Astrocyte of the hippocampus (primary cell): ENCODE data around the gene CTU1.
A peak's percentile ranks its signal among the peaks of the same experiment; 100 is the strongest.

ENCODE experiments used
- DNase-seq: peaks from one replicate; pipeline ENCODE4 v3.0.0; 2011; ENCODE audit warnings: low read depth, low spot score

The CTU1 gene

GRCh38 chr19:51131780-51132680 is 23.8 kb upstream of the CTU1 start:
- no peak for DNase-seq

- no peak for DNase-seq
These were observed 21.5 kb upstream of the CTU1 start for GRCh38 chr19:51129716-51130115.

DNA sequence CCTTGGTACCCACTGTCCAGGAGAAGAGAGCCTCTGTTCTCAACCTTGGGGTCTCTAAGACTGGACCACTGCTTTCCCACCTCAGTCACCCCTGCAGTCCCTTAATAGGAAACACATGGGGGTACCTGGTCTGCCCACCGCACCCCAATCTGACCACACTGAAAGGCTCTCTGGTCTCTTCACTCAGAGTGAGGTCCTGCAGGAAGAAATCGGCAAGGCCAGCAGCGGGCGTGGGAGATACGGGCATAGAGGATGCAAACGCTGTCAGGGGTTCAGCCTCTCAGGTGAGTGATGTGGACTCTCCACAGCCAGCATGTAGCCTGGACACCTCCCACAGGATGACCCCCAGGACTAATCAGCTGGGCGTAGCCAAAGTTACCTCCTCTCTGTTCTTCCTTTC is 20.0 kb upstream of the CTU1 start:
- no peak for DNase-seq

DNA sequence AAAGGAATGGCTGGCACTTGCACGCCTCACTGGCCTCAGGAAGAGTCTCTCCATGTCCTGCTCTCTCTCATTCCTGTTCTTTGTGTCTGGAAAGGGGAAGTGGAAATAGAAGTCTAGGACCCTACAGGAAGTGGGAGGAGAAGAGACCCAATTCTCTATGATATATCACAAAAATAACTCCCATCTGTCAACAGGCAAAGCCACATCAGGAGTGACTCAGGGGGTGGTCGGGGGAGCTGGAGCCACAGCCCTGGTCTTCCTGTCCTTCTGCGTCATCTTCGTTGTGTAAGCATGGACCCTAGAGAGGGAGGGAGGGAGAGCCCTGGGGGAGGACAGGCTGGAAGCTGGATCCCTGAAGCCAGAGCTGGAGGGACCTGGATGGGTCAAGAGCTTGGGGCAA is 19.5 kb upstream of the CTU1 start:
- DNase-seq = no peak

DNA sequence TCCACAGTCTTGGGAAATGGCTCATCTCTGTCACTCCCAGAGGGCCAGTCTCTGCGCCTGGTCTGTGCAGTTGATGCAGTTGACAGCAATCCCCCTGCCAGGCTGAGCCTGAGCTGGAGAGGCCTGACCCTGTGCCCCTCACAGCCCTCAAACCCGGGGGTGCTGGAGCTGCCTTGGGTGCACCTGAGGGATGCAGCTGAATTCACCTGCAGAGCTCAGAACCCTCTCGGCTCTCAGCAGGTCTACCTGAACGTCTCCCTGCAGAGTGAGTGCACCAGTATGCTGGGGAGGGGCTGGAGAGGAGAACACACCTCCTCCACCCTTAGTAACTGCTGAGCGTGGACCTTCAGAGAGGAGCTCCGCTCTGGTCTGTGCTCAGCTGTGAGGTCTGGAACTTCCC is 18.8 kb upstream of the CTU1 start:
- DNase-seq = no peak

- DNase-seq = no peak
These were observed 17.3 kb upstream of the CTU1 start for GRCh38 chr19:51125421-51126075.

DNA sequence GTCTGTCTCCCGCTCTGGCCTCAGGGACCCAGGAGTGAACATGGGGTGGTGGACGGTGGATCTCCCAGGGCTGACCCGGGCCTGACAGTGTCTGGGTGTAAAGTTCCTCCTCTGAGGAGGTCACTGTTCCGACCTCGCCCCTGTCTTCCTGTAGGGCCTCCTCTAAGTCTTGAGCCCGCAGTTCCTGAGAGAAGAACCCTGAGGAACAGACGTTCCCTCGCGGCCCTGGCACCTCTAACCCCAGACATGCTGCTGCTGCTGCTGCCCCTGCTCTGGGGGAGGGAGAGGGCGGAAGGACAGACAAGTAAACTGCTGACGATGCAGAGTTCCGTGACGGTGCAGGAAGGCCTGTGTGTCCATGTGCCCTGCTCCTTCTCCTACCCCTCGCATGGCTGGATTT is 16.5 kb upstream of the CTU1 start, which contains the start of gene SIGLEC9:
SIGLEC9 (plus strand) TSS at position 178 of the 400 bp plus-strand sequence; CDS start at position 247, 69 bp downstream.
- no peak for DNase-seq

GRCh38 chr19:51124216-51124615 is 16.0 kb upstream of the CTU1 start:
- DNase-seq = no peak

- no peak for DNase-seq
These were observed 15.6 kb upstream of the CTU1 start for GRCh38 chr19:51123802-51124201.

DNA sequence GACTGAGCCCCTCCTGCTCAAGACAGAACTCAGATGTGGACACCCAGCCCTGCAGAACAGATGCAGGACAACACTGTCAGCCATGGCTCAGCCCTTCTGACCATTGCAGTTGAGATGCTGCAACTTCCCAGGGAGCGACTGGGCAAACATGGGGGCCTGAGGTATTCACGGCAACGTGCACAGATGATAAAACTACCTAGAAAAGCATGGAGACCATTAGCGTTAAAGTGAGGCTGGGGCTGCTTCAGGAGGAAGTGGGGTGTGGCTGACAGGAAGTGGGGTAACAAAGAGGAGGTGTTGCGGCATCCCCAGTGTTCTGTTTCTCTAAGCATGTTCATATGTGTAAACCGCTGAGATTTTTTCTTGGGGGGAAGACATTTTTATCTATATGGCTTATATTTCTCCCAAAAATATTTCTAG is 15.2 kb upstream of the CTU1 start:
- no peak for DNase-seq

DNA sequence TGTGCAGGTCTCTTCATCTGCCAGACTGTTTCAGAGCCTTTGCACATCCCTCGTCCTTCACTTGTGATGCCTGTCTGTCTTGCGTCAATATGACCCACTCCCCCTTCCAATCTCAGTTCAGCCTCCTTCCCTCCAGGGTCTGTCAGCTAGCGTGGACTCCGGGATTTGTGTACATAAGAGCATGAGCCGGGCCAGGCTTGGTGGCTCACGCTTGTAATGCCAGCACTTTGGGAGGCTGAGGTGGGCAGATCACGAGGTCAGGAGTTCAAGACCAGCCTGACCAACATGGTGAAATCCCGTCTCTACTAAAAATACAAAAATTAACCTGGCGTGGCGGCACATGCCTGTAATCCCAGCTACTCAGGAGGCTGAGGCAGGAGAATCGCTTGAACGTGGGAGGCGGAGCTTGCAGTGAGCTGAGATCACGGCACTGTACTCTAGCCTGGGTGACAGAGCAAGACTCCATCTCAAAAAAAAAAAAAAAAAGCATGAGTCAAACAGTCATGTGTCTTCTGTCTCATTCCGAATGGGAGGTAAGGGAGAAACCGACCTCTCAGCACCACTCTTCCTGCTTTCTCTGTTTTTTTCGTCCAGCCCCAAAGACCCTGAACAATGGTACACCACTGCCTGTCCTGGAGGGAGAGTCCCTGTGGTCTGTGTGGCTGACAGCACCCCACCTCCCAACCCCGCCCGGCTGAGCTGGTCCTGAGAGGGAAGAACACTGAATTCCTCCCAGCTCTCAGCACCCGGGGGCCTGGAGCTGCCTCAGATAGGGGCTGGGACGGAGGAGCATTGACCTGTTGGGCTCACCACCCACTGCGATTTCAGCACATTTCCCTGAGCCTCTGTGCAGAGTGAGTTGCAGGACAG is 14.1 kb upstream of the CTU1 start:
- no peak for DNase-seq

GRCh38 chr19:51121257-51121656 is 13.0 kb upstream of the CTU1 start:
- no peak for DNase-seq

- DNase-seq = no peak
These were observed 12.0 kb upstream of the CTU1 start for GRCh38 chr19:51120160-51120559.

GRCh38 chr19:51119611-51120010 is 11.4 kb upstream of the CTU1 start:
- DNase-seq = no peak

GRCh38 chr19:51119101-51119500 is 10.9 kb upstream of the CTU1 start:
- no peak for DNase-seq

DNA sequence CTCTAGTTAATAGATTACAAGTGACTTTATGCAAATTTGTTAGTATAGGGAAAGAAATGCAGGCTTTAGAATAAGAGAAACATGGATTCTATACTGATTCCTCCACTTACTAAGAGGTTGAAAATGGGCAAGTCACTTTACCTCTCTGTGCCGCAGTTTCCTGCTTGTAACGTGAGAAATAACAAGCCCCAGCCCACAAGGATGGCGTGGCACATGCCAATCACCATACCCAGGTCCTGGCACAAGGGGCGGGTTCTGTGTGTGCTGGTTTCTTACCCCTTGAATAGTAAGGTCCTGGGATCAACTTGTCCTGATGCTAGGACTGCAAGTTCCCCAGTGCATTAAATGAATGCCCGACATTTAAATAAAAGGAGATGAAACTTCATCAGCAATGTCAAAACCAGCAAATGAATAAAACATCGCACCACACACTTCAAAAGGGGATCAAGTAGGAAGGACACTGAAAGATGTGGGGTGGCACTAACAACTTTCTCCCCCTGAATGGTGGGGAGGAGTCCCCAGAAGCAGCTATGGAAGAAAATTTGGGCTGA is 8.6 kb upstream of the CTU1 start:
- DNase-seq = no peak

- no peak for DNase-seq
These were observed 6.0 kb upstream of the CTU1 start for GRCh38 chr19:51114087-51114729.

GRCh38 chr19:51111606-51112005 is 3.4 kb upstream of the CTU1 start:
- no peak for DNase-seq

GRCh38 chr19:51110666-51110971 is 2.4 kb upstream of the CTU1 start:
- DNase-seq = no peak

GRCh38 chr19:51108805-51109146 is 567 bp upstream of the CTU1 start:
- no peak for DNase-seq

DNA sequence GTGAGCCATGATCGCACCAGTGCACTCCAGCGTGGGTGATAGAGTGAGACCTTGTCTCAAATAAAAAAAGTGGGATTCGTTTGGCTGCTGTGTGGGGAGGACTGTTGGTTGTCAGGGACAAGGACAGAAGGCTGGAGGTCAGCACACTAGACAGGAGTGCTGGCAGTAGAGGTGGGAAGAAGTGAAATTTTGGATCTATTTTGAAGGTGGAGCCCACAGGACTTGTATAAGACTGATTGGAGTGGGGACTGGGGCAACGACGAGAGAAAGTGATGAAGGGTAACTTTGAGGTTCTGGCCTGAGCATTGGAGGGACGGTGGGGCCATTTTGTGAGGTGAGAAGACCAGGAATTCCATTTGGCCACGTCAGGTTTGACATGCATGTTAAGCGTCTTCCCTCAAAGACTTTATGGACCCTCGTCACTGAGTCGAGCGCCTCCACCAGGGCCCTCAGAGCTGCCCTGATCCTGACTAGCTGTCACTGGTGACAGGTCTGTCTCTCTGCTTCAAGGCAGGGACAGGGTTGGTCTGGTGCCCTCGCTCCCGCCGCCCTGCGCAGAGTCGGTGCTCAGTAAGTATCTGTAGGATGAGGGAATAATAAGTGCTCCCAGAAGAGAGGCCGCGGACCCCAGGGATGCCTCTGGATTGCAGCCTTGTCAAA is 673 bp downstream of the CTU1 start:
- peak; percentile 47 for DNase-seq
